GM18867 (cell line): ENCODE data around the gene NOC2L.

Experiments used
- ATAC-seq: cut with Tn5 transposase; IDR thresholded peaks from one replicate; pipeline ENCODE4 v1.9.1; 2021; ENCODE audit warnings: mild to moderate bottlenecking, moderate library complexity; ENCODE audit not compliant: unreplicated experiment

The NOC2L gene

DNA sequence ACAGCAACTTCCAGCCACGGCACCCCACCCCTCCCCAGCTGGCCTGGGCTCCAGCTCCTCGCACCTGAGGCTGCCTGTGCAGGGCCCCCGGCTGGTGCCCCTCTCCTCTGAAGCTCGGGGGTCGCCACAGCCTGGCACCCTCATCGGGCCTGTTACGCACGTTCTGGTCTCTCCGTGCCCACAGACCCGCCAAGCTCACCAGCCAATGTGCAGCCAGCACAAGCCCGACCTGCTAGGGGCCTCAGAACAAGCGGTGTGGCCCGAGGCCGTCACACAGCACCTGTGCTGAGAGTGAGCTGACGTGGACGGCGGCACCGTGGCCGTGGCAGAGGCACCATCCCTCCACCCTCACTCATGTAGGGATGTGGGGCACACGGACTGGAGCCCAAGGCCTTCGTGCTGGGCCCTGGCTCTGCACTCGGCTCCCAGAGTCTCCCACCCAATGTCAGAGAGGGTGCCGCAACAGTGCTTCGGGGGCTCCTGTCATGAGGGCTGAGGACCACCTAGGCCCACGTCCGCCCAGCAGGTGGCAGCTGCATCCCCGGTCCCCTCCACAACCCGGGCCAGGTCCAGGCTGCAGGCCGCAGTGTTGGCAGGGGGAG lies 39.7 kb downstream of the NOC2L start:
- ATAC-seq, result no peak

DNA sequence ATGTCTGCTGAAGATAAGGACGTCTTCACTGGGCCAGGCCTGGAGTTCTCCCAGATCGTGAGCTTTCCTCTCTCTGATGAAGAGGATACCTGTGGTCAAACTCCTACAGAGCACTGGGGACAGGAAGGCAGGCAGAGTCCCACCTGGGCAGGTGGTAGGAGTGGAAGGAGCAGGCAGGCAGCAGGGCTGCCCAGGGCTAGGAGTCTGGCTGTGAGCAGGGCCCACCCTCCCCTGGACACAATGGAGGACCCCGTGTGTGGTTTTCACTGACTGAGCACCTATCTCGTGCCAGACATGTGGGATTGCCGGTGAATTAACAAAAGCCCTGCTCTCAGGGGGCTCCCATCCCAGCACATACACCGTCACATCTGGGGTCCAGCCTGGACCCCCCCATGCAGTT lies 40.2 kb downstream of the NOC2L start:
- no peak for ATAC-seq

DNA sequence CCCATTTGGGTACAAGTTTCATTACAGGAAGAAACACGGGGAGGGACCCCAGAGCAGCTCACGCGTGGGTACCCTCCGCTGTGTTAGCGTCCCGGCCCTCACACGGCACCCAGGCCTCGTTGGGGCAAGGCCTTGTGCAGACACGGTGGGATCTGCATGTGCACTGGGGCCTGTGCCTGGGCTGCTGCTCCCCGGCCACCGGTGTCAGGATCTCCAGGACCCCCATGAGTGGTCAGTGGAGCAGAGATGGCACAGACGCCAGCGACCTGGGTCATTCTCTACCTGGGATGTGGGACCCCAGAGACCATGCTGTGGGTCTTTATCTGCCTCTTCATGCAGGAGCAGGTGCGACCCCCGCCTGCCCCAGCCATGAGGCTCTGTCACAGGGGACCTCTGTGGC lies 40.7 kb downstream of the NOC2L start:
- no peak for ATAC-seq

DNA sequence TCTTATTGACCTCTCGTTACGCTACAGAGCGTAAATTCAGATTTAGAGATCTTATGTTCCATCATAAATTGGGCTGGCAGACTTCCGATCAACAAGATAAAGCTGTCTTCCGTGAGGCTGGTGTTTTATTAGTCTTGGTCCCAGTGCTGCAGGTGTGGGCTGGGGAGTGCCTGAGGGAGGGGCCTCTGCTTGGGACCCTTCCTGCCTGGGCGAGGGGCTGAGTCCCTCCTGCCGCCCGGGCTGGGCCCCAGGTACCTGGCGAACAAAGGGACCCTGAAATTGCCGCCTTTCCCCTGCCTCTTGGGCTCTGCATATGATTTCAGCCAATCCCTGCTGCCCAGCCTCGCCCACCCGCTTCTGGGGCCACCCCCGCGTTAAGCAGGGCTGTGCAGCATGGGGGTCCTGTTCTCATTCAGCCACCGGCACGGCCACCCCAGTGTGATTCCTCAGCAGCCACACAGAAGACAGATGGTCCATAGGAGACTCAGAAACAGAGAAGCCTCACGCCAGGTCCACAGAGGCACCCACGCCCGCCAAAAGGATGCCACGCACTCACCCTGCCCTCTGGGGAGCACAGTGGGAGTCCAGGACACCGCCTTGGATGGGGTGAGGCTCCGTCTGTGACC lies 41.5 kb downstream of the NOC2L start:
- no peak for ATAC-seq

DNA sequence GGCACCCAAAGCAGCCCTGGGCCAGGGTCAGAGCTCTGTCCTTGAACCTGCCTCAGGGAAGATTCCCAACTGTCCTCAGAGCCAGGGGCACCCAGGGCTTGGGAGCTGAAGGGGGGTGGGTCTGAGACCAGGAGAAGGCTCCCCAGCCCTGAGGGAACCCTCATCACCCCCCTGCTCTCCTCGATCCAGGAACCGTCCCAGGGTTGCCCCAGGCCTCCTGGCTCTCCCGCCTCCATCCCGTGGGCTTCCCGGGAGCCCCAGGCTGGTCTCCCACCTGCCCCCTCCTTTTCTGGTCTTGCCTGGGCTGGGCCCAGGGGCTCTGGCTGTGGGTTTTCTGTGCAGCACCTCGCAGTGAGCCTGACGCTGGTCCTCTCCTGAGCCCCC lies 42.0 kb downstream of the NOC2L start:
- no peak for ATAC-seq

DNA sequence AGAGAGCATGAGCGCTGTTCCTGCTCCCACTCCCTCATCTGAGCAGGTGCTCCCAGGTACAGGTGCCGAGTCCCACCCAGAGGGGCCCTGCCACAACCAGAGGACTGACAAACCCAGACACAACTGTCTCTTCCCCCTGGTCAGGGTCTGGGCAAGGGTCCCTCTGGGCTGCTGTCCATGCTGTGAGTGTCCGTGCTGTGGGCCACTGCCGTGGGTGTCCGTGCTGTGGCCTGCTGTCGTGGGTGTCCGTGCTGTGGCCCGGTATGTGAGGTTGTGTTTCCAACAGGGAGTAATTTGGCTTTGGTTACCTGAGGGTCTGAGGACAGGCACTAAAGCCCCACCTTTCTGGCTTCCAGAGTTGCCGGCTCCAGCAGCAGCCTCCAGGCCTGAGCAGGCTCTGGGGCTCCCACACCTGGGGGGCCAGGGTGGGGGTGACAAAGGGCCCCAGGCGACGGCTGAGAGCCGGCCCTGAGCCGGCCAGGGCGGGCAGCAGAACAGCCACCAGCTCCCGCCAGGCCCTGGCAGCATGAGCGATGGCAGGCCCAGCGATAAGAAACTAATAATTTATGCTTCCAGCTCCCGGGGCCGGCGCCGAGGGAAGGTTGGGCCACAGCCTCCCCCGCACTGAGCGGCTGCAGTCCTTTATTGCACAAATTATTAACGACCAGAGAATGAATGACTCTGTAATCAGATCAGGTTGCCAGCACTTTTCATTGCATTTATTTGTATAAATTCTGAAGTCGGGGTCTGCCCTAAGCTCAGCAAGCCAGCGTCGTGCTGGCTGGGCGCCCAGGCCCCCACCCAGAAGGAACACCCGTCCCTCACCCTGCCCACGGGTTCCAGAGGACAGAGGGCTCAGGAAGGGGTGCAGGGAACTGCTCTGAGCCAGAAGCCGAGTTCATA lies 42.6 kb downstream of the NOC2L start:
- no peak for ATAC-seq

DNA sequence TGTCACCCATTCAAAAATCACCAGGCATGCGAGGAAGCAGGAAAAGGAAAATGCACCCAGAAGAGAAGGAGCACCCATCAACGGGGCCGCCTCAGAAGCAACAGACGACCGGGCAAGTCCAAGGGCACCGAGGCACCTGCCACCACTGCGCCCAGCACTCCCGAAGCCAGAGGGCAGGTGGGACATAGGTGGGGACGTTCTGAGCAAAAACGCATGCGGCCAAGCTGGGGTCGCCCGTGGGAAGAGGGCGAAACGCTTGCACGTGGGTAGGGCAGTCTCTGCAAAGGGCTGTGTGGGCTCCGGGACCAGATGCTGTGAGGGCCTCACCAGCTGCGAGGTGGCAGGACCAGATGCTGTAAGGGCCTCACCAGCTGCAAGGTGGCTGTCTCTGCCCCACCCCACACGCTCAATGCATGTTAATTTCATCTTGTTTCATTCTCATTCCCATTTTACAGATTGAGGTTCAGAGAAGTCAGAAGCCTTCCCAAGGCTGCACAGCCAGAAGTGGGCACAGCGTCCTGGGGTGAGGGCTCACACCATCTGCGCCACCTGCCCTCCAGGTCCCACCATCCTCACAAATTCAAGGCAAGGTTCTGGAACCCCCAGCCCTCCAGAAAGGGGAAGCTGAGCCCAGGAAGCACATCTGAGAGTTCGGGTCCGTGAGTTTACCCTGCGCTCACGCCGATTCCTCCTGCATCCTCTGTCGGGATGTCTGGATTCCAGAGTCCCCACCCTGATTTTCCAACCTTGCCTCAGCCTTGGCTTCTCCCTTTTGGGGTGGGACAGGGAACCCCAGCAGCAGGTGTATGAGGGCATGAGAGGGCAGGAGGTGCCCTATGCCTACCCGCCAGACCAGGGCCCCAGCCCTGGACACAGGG lies 43.5 kb downstream of the NOC2L start:
- ATAC-seq, result no peak

DNA sequence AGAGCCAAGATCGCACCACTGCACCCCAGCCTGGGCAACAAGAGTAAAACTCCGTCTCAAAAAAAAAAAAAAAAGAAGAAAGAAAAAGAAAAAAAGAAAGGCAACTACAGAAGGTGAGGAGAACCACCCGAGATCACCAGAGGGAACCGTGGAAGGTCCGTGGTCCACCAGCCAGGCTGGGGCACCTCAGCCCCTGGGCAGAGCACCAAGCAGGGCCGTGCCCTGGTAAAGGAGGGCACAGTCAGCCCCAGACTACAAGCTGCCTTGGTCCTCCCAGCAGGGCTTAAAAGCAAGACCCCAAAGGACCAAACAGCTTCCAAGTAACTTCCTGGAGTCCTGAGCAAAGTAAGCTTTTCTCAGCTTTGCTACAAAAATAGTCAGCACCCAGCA lies 44.2 kb downstream of the NOC2L start:
- ATAC-seq, result no peak

DNA sequence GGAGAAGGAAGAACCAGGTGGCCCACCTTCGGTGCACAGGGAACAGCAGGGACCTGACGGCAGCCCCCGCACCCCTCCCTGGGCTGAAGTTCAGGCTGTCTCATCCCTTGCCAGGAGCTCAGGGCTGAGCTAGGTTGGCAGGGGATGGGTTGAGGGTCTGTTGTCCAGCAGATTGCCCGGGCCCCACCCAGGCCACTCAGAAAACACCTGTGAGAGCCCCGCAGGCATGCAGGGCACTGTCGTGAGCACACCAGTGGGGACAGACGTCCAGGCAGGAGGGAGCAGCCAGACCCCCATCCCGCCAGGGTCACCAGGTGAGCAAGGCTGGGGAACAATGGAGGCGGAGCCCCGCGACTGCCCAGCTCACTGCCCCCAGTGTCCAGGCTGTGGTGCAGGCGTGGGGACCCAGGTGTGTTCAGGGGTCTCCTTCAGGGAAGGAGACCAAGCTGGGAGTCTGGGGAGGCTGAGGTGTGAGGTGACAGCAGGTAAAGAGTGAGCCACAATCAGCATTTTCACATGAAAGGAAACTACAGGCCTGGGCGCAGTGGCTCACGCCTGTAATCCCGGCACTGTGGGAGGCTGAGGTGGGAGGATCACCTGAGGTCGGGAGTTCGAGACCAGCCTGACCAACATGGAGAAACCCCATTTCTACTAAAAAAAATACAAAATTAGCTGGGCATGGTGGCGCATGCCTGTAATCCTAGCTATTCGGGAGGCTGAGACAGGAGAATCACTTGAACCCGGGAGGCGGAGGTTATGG lies 44.7 kb downstream of the NOC2L start:
- no peak for ATAC-seq

DNA sequence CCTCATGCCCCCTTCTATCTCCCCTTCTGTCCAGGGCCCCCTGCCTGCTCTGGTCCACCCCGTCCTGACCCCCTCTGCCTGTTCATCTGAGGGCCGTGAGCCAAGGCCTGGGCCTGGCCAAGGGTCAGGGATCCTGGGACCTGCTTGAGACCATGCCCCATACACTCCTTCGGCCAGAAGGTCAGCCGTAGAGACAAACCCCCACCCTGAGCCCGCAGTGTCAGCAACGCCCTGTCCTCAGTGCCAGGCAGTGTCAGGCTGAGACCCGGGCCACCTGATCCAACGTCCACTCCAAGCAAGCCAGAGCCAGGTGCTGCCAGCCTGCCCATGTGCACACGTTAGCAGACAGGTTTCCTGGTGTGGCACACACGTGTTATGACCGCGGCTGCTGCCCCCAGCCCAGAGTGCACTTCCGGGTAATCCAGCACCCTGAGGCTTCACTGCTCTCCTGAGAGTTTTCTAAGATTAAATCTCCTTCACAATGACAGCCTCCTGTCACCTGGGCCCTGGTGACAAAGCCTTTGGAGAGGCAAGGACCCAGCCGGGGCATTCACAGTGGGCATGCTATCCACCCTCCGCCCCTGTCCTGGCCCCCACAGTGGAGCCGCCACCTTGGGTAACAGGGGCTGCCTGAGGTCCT lies 45.4 kb downstream of the NOC2L start:
- no peak for ATAC-seq

DNA sequence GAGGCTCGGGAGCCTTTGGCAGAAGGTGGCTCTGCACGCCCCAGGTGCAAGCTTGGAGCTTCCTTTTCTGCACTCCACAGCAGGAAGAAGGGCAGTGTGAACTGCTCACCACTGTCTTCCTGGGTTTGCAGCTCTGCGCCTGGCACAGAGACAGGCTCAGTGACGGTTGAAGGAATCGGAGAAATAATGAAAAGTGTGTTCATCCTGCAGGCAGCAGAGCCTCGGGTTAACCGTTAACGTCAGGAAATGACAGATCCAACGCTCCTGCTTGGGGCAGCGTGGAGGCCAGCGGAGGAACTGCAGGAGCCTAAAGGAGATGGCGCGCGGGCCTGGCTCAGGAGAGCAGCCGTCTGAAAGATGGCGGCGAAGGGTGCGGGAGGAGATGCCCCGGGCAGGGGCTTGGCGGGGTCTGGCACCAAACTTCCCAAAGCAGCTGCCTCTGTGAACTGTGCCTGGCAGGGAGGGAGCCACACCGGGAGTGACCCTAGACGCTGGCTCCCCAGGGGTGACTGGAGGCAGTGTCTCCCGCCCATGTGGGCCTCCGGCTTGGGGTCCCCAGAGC lies 46.2 kb downstream of the NOC2L start:
- ATAC-seq, result no peak

DNA sequence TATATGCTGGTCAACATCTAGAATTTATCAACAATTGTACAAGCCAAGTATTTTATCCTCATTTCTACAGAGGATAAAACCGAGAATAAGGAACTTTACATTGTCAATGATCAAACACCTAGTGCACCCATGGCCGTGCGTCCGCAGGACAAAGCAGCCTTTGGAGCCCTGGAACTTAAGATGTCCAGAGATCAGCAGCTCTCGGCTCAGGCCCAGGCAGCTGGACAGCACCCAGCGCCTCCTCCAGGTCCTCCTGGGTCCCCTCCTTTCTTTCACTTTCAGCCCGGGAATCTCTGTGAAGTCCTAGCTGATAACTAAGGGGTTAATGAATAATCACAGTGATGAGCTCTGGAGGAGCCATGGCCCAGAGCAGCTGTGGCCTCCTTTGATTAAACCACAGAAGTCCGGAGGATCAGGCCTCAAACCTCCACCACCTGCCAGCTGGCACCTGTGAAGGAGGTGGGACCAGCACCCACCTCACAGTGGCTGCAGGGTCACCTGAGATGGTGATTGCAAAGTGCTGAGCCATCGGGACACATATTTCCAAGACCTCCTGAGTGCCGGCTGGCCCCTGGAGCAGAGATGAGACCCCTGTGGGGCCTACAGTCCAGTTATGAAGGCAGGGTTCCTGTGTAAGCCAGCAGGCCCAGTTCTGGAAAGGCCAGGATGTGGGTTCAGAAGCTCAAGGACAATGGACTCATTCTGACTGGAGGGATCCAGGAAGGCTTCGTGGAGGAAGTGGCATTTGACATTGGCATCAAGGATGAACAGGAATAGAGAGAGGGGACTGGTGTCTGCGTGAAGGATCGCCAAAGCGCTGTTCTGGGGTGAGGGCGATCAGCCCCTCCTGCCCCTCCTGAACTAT lies 46.9 kb downstream of the NOC2L start:
- ATAC-seq, result no peak

DNA sequence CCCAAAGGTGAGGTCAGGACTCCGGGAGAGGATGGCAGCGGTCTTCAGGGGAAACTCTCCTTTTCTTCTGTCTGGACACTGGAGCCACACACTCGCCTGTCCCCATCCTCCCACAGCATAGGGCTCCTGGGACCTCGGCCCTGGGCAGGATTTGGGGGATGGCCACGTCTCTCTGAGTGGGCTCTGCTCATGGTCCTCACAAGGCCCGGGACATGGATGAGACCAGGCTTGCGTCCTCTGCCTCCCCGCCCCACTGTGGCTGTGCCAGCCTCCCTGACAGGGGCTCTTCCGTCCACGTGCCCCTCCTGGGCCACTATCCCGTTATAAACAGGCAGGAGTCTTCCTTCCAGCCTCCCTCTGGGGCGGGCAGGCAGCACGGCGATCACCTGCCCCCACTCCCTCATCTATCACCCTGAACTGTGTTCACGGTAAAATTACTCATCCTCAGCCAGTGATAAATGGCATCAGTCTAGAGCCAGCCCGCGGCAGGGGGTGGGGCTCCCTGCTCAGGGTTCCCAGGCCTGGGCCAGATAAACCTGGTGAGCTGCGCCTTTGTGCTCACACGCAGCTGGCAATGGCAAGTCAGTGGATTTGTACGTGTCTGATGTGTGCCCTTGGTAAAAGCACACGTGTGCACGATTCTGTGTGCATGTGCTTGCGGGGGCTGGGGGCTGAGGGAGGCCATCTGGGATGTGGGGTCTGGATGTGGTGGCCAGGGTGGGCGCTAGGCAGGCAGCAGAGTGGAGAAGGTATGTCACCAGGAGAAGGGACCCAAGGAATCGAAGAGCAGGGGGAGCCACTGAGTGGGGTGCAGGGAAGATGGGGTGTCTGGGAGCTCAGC lies 48.0 kb downstream of the NOC2L start:
- ATAC-seq, result no peak

DNA sequence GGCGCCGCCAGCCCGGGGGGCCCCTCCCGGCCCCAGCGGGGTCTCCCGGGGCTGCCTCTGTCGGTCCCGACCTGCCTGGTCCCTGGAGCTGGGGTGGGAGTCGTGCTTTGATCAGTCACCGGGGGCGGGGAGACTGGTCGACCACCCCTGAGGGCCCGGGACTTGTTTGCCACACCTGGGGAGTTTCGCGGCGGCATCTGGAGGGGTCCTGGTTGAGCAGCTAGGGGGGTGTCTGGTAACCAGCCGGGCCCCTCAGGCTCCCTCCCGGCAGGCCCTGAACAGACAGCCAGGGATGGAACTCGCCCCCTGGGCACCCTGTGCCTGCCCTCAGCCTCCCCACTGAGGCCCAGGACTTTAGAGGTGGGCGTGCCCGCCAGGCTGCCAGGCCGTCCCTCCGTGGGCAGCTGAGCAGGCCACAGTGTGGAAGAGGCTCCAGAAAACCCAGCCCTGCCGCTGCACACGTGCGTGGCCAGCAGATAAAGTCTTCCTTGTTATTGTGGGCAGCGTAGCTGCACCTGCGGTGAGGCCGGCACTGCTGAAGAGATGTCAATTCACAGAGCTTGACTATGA lies 48.7 kb downstream of the NOC2L start:
- no peak for ATAC-seq

DNA sequence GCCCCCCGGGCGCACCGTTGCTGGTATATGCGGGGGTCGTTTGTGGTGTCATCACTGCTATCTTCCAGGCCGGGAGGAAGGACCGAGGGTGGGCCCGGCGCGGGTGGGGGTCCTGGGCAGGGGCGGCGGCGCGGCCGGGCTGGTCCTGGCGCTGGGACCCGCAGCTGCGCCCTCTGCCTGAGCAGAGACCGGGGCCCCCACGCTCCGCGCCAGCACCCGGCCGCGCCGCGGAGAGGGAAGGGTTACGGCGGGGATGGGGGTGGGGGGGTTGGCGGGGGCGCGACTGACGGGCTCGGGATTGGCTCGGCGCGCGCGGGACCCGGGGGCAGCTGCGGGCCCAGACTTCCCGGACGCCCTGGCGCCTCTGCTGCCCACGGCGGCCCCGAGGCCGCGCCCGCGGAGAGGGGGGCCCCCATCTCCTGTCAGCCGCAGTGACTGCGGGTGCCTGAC lies 49.2 kb downstream of the NOC2L start:
- no peak for ATAC-seq

DNA sequence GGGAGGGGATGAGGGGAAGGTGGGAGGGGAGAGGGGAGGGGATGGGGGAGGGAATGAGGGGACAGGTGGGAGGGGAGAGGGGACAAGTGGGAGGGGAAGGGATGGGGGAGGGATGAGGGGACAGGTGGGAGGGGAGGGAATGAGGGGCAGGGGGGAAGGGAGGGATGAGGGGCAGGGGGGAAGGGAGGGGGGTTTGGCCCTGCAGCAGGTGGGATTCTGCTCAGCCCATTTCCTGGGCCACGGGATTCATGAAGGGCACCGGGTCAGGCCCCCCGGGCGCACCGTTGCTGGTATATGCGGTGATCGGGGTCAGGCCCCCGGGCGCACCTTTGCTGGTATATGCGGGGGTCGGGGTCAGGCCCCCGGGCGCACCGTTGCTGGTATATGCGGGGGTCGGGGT lies 50.4 kb downstream of the NOC2L start:
- no peak for ATAC-seq
